Peyer's patch (tissue), 4 donors: ENCODE results near the gene CHCT1. TPM values are rescaled to one million over a fixed set of nuclear protein-coding genes. Genes with fewer than 3 reads are reported as not detected.

Experiments
- DNase-seq, 3 donors: peaks; one replicate each; pipeline ENCODE4 v3.0.0-alpha.2; 2017 to 2019
- H3K27ac ChIP-seq, 4 donors: fragments of 200-600 bp; sonication (generic); one replicate each; pipeline ENCODE4 v1.5.1; 2016 to 2019
- H3K27me3 ChIP-seq, 2 donors: fragments of 200-600 bp; sonication (generic); one replicate each; pipeline ENCODE4 v1.5.1; 2019
- H3K36me3 ChIP-seq, 3 donors: fragments of 200-600 bp; sonication (generic); one replicate each; pipeline ENCODE4 v1.5.1; 2016 to 2019
- H3K4me1 ChIP-seq, 4 donors: fragments of 200-600 bp; sonication (generic); one replicate each; pipeline ENCODE4 v1.5.1; 2016 to 2019
- H3K4me3 ChIP-seq, 4 donors: fragments of 200-600 bp; sonication (generic); 1 replicate in 3 of 4; 2 replicates in 1 of 4; pipeline ENCODE4 v1.5.1; 2016 to 2019; ENCODE audit warnings: mild to moderate bottlenecking in 1 of 4
- H3K9me3 ChIP-seq, 4 donors: fragments of 200-600 bp; sonication (generic); one replicate each; pipeline ENCODE4 v1.5.1; 2016 to 2019; ENCODE audit warnings: mild to moderate bottlenecking in 1 of 4
- POLR2A ChIP-seq, 2 donors: fragments of 450-650 bp; IDR thresholded peaks; one replicate each; pipeline ENCODE4 v1.5.1; 2017; ENCODE audit warnings: antibody characterized with exemption in 2 of 2, mild to moderate bottlenecking in 2 of 2, moderate library complexity in 2 of 2
- total RNA-seq, 4 donors: library from RNA; depleted of rRNA; stranded (reverse); fragments of >200 nt; gene quantifications; one replicate each; pipeline ENCODE4 v1.1.0, GENCODE V29; 2016
- TF ChIP-seq, protein P1 (sequence below), 6 experiments: fragments of 450-650 bp in 4 of 6; fragments of 200-600 bp in 2 of 6; sonication (generic) in 1 of 6; IDR thresholded peaks; one replicate each; pipeline ENCODE4 v1.5.1; 2017 to 2019; ENCODE audit warnings: antibody characterized with exemption in 6 of 6, mild to moderate bottlenecking in 3 of 6, moderate library complexity in 1 of 6

The CHCT1 gene
- total RNA-seq, 4 donors from 2014 or later, result not detected

DNA sequence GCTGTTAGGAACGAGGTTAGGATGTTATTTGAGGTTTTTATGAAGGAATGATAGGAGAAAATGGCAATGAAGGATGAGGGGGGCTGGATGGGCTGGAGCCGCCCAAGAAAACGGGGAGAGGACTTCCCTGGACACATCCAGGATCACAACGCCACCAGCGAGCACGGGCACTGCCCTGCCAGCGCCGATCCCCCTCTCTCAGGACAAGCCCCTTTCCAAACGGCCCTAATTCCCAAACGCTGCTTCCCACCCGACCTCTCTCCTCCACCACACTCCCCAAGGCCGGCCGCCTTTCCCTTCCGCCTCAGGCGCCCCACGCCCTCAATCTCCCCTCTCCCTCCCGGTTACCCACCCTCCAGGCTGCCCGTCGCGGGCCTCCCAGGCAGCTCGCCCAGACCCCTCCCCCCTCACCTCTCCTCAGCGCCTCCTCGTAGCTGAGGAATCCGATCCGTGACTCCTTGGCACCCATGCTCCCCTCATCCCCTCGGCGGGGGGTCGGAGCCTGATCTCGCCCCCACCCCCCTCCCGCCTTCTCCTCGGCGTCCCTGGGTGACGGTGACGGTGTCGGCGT is 30.7 kb upstream of the CHCT1 start:
- Histone ChIP-seq H3K4me3 (peak overlapping the region; percentile 91 to 96 (median 92)), H3K27ac (peak overlapping the region; percentile 87 to 95 (median 90)), H3K27me3 (no peaks in the 10 kb centered on the region), H3K36me3 (no peaks in the 10 kb centered on the region), H3K4me1 (peaks cover 0 to 20% (median 0%) of the 10 kb centered on the region in 4 donors), H3K9me3 (no peaks in the 10 kb centered on the region)
- TF ChIP-seq, protein P1, sequence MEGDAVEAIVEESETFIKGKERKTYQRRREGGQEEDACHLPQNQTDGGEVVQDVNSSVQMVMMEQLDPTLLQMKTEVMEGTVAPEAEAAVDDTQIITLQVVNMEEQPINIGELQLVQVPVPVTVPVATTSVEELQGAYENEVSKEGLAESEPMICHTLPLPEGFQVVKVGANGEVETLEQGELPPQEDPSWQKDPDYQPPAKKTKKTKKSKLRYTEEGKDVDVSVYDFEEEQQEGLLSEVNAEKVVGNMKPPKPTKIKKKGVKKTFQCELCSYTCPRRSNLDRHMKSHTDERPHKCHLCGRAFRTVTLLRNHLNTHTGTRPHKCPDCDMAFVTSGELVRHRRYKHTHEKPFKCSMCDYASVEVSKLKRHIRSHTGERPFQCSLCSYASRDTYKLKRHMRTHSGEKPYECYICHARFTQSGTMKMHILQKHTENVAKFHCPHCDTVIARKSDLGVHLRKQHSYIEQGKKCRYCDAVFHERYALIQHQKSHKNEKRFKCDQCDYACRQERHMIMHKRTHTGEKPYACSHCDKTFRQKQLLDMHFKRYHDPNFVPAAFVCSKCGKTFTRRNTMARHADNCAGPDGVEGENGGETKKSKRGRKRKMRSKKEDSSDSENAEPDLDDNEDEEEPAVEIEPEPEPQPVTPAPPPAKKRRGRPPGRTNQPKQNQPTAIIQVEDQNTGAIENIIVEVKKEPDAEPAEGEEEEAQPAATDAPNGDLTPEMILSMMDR (IDR thresholded peaks at IDR 0.05), result no peak
- no peak for TF ChIP-seq POLR2A (IDR thresholded peaks at IDR 0.05)
- no peak for DNase-seq

DNA sequence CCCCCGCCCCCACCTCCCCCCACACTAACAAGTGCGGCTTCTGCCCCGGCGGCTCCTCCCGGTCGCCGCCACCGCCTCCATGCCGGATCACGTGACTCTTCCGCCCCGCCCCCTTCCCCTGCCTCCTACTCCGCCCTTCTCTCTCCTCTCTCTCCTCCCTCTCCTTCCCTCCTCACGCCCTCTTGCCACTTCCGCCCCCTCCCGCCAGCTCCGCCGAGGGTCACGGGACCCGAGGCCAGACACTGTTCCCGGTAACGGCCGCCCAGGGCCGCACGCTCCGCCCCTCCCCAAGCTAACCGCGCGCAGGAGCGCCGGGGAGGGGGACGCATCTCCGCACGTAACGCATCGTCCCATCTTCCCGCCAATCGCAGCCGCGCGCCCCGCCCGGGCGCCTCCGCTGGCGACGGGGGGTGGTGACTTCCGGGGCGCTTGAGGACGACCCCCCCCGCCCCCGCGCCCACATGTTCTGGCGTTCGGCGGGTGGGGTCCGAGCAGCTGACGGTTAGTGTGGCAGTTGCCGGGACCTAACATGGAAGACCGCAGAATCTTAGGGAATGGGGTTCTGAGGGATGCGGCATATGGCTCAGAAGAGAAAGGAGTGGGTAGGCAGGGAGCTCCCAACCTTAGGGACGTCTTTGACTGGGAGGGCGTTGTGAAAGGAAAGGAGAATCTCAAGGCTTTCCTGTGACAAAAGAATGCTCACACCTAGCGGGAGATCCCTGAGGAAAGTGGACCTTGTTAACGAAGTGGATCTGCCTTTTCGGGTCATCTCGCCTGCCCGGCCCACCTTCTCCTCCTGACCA is 30.0 kb upstream of the CHCT1 start, which contains the start of gene USP32:
Gene USP32, minus strand, starts transcription at position 92 of the 803 bp plus-strand sequence. CDS start 194 bp downstream, outside the sequence.
- peak within 1 kb of the TSS; percentile 87 to 95 (median 90) for H3K27ac ChIP-seq
- H3K36me3 ChIP-seq, result no peaks in the 10 kb centered on the region
- H3K27me3 ChIP-seq, result no peaks in the 10 kb centered on the region
- no peaks in the 10 kb centered on the region for H3K9me3 ChIP-seq
- peak; percentile 99 to 100 (median 99) for DNase-seq
- H3K4me3 ChIP-seq, result peak within 1 kb of the TSS; percentile 91 to 96 (median 92)
- TF ChIP-seq, protein P1 (IDR thresholded peaks at IDR 0.05), result peak in 5 of 6 experiments; percentile 7 to 70 (median 60)
- peak; percentile 22 to 53 for TF ChIP-seq POLR2A (IDR thresholded peaks at IDR 0.05)
- H3K4me1 ChIP-seq, result peaks cover 0 to 20% (median 0%) of the 10 kb centered on the region in 4 donors

DNA sequence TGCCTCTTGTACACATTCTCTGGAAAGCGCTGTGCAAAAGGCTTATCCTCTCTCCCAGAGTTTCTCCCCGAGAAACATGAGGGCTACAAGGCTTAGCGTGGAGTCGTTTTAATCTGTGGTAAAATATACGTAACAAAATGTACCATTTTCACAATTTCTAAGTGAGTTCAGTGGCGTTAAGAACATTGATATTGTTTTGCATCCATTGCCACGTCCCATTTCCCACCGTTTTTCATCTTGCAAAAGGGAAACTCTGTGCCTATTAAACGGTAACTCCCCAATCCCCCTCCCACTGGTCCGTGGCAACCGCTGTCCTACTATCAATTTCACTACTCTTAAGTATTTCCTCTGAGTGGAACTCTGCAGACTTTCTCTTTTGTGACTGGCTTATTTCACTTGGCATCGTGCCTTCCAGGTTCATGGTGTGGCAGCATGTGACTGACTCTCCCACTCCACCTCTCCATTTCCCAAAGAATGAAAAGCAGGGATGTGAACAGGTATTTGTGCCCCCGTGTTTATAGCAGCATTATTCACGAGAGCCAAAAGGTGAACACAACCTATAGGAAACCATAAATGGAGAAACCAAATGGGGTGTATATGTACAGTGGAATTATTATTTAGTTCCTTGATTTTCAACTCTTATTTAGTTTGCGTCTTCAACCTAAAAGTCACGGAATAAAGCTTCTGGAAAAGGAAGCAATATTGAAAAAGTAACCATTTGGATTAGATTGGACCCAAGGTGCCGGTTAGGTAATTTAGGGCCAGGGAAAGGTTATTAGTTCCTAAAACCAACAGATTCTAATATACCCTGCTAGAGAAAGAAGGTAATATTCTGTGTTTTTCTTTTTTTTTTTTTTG is 29.2 kb upstream of the CHCT1 start:
- peaks cover 0 to 20% (median 0%) of the 10 kb centered on the region in 4 donors for H3K4me1 ChIP-seq
- H3K4me3 ChIP-seq, result peak overlapping the region; percentile 91 to 96 (median 92)

DNA sequence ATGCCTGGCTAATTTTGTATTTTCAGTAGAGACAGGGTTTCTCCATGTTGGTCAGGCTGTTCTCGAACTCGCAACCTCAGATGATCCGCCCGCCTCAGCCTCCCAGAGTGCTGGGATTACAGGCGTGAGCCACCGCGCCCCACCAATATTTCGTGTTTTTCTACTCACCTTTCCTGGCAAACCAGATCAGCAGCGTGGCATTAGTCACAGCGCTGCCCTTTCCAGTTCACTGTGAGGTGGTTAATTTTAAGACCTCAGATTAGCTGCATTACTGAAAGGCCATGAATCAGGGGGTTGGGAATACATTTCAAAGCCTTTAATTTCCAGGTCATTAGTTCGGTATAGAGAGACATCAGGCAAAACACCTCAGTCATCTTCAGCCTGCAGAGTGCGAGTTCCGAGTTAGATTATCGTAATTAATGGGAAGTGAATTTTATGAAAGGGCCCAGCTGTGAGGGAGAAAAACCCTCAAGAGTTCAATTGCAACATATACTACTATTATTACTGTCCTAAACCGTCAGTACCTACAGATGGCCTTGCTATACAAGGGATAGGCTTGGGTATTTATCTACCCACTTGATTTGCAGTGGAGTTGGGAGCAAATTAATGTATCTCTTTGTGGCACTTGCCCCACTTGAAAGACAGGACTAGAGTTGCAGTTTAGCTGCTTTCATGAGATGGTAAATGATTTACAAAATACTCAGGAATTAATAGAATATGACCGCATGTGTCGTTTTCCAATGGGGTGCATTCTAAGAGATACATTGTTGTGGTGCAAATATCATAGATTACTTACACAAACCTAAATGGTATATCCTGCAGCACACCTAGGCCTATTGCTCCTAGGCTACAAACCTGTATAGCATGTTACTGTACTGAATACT is 28.2 kb upstream of the CHCT1 start:
- TF ChIP-seq, protein P1 (IDR thresholded peaks at IDR 0.05), result no peak
- TF ChIP-seq POLR2A (IDR thresholded peaks at IDR 0.05), result no peak
- no peak for DNase-seq
- no peak overlapping the region for H3K27ac ChIP-seq
- H3K27me3 ChIP-seq, result no peaks in the 10 kb centered on the region
- H3K4me3 ChIP-seq, result no peak overlapping the region
- H3K36me3 ChIP-seq, result no peaks in the 10 kb centered on the region
- no peaks in the 10 kb centered on the region for H3K9me3 ChIP-seq
- H3K4me1 ChIP-seq, result peaks cover 0 to 20% (median 0%) of the 10 kb centered on the region in 4 donors

More for the DNA sequence above, 29.2 kb upstream of the CHCT1 start:
- DNase-seq, result peak in 2 of 3 donors; percentile 48 to 52
- Histone ChIP-seq H3K9me3 (no peaks in the 10 kb centered on the region), H3K27ac (peak overlapping the region; percentile 87 to 95 (median 90)), H3K27me3 (no peaks in the 10 kb centered on the region), H3K36me3 (no peaks in the 10 kb centered on the region)
- TF ChIP-seq, protein P1 (IDR thresholded peaks at IDR 0.05), result no peak
- no peak for TF ChIP-seq POLR2A (IDR thresholded peaks at IDR 0.05)
